GM10248 (cell line): ENCODE results near the gene RBM20.

Experiments
- CTCF ChIA-PET: fragments of 300-600 bp; sonication (Branson Sonifier 250); formaldehyde crosslinking; extraction: SDS; loops from one replicate; lab custom pipeline; 2021; ENCODE audit warnings: antibody characterized with exemption; lab: Yijun Ruan, JAX
- POLR2A ChIA-PET: fragments of 350-650 bp; sonication (Branson Sonifier 250); formaldehyde crosslinking; extraction: SDS; loops from one replicate; lab custom pipeline; 2020; ENCODE audit warnings: antibody characterized with exemption; lab: Yijun Ruan, JAX
- DNase-seq: peaks from one replicate; pipeline ENCODE4 v3.0.0; 2012; ENCODE audit errors: extremely low spot score
- TF ChIP-seq, protein P1 (sequence below): IDR thresholded peaks from 2 replicates; pipeline ENCODE4 v1.5.1; 2012; ENCODE audit warnings: mild to moderate bottlenecking, low read depth; ENCODE audit errors: extremely low read depth, missing control alignments, control extremely low read depth

RBM20 gene

DNA sequence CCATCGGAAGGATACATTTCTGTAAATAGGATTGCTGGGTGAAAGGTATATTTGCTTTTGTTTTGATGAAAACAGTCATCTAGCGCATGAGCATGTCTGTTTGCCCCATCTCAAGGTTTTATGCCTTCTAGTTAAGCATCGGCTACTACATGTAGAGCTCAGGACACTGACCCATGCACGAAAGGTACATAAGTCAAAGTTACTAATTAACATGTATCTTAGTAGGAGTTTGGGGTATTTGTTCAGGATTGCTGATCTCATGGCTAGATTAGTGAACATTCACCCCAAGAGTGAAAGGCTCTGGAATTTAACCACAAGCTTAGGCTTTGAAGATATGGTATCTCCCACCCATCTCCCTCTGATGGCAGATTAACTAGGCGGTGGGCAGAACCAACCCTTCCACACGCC, 91.5 kb downstream of the RBM20 start:
- POLR2A ChIA-PET = no interaction called here
- DNase-seq = no peak
- CTCF ChIA-PET = no interaction called here
- TF ChIP-seq, protein P1, sequence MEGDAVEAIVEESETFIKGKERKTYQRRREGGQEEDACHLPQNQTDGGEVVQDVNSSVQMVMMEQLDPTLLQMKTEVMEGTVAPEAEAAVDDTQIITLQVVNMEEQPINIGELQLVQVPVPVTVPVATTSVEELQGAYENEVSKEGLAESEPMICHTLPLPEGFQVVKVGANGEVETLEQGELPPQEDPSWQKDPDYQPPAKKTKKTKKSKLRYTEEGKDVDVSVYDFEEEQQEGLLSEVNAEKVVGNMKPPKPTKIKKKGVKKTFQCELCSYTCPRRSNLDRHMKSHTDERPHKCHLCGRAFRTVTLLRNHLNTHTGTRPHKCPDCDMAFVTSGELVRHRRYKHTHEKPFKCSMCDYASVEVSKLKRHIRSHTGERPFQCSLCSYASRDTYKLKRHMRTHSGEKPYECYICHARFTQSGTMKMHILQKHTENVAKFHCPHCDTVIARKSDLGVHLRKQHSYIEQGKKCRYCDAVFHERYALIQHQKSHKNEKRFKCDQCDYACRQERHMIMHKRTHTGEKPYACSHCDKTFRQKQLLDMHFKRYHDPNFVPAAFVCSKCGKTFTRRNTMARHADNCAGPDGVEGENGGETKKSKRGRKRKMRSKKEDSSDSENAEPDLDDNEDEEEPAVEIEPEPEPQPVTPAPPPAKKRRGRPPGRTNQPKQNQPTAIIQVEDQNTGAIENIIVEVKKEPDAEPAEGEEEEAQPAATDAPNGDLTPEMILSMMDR = no peak

DNA sequence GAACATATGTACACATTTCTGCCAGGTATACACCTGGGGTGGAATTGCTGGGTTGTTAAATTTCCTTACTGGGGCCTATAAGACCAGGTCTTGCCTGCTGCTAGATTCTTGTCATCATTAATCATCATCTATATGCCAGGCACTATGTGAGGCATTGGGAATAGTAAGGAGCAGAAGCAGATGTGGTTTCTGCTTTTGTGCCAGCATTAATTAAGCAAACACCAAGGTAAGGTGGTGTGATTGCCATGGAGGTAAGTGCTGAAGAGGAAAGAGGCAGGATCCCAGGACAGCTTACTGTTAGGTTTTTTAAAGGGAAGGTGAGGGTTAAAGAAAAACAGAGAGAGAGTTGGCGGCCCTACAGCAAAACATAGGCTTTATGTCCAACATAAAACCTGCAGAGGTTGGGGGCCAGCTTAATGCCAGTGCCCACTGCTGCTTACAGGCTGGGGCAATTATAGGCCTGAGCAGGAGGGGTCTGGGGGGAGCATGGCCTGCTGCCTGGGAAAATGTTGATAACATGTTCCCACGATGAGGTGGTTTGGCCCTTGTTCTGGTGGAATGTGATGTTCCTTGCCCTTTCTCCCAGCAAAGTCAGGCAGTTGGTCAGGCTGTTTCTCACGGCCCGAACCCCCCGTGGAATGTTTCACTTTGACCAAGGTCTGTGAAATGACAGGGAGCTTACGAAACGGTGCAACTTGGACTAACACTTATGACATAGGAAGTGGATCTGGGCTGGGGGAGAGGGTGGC, 93.9 kb downstream of the RBM20 start:
- ChIA-PET CTCF (interaction anchor here (1.6 kb wide), 1 partner anchor 8 kb away, joined by 6 read pairs; no protein-coding TSS in a partner anchor), POLR2A (no interaction called here)
- no peak for DNase-seq
- TF ChIP-seq, protein P1 = no peak

DNA sequence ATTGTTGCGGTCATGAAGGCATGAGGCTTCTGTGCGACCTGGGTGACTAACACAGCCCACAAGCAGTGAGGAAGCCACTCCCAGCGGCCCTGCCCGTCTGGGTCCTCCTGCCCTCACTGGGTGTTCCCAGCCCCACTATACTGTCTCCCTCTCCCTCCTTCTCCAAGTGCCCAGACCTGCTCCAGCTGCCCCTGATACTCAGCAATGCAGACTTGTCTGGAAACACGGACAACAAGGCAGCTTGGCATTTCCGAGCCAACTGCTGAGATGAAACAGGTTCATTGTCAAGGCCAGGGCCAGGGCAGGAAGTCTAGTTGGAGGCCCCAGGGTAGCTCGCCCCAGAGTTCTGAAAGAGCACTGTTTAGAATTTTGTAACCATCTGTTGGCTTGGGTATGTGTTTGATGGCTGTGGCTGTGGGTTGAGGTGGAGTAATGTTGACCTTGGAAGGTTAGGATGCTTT, 95.7 kb downstream of the RBM20 start:
- TF ChIP-seq, protein P1 = no peak
- ChIA-PET POLR2A (no interaction called here), CTCF (interaction anchor here (1.0 to 1.6 kb wide), 4 partner anchors 33 to 1397 kb away, joined by 3 to 4 read pairs (median 3); no protein-coding TSS in a partner anchor)
- DNase-seq = no peak

DNA sequence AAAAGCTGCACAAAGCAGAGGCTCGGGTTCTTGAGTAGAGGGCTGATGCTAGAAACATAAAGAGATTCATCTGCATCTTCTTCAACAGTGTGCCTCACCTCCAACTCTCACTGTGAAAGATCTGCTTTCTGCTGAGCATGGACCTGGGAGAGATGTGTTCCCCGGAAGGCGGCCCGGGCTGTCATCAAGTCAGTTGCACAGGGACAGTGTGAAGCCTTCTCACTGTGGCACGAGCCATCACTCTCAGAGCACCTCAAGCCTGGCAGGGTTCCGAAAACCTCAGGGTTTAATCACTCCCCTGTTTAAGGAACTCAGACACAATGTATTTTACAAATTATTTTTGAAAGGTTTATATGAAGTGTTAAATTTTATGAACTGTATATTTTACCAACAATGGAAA, 98.7 kb downstream of the RBM20 start:
- ChIA-PET CTCF (interaction anchor here (1.6 to 2.4 kb wide), 4 partner anchors 9 to 151 kb away, joined by 4 to 8 read pairs (median 4); no protein-coding TSS in a partner anchor), POLR2A (no interaction called here)
- TF ChIP-seq, protein P1 = no peak
- DNase-seq = no peak

DNA sequence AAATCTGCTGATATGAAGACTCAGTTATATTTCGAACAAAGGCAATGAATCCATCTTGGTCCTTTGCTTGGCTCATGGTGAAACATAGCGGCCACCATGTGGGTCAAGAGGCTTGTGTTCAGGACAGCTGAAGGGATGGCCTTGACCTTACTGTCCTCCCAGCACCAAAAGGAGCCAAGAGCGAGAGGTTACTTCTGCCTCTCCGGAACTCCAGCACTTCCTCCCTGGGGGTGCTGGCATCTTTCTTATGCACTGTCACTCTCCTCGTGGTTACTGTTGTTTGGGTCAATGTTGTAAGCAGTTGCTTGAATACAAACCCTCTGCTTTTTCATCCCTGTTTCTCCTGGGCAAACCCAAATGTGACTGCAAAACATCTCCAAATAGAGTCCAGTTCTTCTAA, 100.6 kb downstream of the RBM20 start:
- TF ChIP-seq, protein P1 = no peak
- ChIA-PET CTCF (interaction anchor here (0.8 to 2.9 kb wide), 10 partner anchors 13 to 1392 kb away, joined by 3 to 14 read pairs (median 5); no protein-coding TSS in a partner anchor), POLR2A (no interaction called here)
- no peak for DNase-seq

DNA sequence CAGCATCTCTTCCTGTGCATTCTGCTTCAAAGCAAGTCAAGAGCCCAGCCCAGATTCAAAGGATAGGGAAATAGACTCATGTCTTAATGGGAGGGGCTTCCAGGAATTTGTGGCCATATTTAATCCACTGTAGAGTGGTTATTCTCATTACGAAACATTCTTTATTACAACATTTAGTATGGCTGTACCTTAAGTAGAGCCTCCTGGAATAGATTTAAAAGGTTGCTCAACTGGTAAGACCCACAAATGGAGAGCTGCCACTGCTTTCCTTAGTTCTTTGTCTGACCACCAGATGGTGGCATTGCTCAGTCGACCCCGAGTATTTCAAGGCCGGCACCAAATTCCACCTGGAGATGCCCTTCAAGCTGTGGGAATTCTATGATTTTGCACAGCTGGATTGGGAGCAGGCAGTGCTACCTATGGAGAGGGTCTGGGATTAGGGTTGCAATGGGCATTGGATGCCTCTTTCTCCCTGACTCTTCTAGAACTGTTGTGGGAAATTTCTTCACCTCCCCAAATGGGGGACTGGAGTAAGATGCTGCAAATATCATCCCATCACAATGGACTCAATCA, 102.2 kb downstream of the RBM20 start:
- CTCF ChIA-PET = interaction anchor here (0.7 to 2.9 kb wide), 41 partner anchors 9 to 851 kb away, joined by 3 to 17 read pairs (median 3); partner anchors contain the start of gene PDCD4
- peak; percentile 45 for DNase-seq
- POLR2A ChIA-PET = interaction anchor here (0.6 kb wide), 2 partner anchors 153 to 172 kb away, joined by 3 to 4 read pairs; no protein-coding TSS in a partner anchor

More for the DNA sequence above, 102.2 kb downstream of the RBM20 start:
- TF ChIP-seq, protein P1 = peak; percentile 45
